ENCODE data around the gene DAZL. TPM values are rescaled to one million over a fixed set of nuclear protein-coding genes. Genes with fewer than 3 reads are reported as not detected.

Gene DAZL
- total and polyA plus RNA-seq, 9 of the 15 experiments (the other 6 are each of a cell fraction or from before 2014, with no cell fraction given) = not detected

DNA sequence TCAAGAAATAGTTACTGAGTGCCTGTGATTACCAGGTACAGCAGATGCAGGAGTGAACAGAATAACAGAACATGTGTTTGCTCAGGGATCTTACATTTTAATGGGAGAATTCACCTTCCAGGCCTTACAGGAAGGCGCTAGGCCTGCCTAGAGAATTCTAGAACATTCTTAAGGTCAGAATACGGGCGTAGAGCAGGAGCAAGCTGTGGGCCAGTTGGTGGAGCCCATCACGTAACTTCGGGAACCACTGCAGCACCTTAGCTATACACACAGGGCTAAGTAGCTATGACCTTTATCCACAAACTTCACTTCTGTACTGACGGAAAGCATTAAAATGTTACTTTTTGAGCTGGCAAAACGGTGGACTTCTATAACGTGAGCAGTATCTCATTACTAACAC, 743 bp upstream of the DAZL start:
- FAIRE-seq (no peak), ATAC-seq (no peak; the same call in 2 of the 3 replicates), DNase-seq (ENCODE audit: extremely low read depth in 1 of 4, low spot score in 3 of 4) (no peak)
- peaks cover 0 to 6% of the 10 kb centered on the region in 2 experiments; a peak in 1 of 5 replicates for H3K4me1 ChIP-seq (replicated peaks in 1 of 2; ENCODE audit: control insufficient read depth in 2 of 2, insufficient read depth in 2 of 2, low read length in 2 of 2)
- TF ChIP-seq KDM1A (IDR thresholded peaks at IDR 0.05) = no peak
- no peak for TF ChIP-seq SMARCC2 (IDR thresholded peaks at IDR 0.05; ENCODE audit: low read depth)
- TF ChIP-seq MTF1 (CRISPR knock-in tag; IDR thresholded peaks at IDR 0.05; ENCODE audit: borderline replicate concordance) = no peak
- TF ChIP-seq, protein P1, sequence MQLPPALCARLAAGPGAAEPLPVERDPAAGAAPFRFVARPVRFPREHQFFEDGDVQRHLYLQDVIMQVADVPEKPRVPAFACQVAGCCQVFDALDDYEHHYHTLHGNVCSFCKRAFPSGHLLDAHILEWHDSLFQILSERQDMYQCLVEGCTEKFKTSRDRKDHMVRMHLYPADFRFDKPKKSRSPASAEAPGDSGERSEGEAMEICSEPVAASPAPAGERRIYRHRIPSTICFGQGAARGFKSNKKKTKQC (CRISPR knock-in tag; IDR thresholded peaks at IDR 0.05) = no peak
- no peak for TF ChIP-seq POLR3A (IDR thresholded peaks at IDR 0.05; ENCODE audit: borderline replicate concordance, extremely low read depth, insufficient read depth, insufficient read length)
- TF ChIP-seq ETV5 (CRISPR knock-in tag; IDR thresholded peaks at IDR 0.05; ENCODE audit: low read depth) = no peak
- TF ChIP-seq SMAD2 (IDR thresholded peaks at IDR 0.05; ENCODE audit: low read depth, low read length) = no peak
- no peak for TF ChIP-seq CHD2 (IDR thresholded peaks at IDR 0.05; ENCODE audit: low read depth, low read length)
- no peak for TF ChIP-seq PTBP1 (IDR thresholded peaks at IDR 0.05; ENCODE audit: low read depth, low read length)
- TF ChIP-seq HDAC3 (IDR thresholded peaks at IDR 0.05; ENCODE audit: borderline replicate concordance, partially characterized antibody) = no peak
- no peak for TF ChIP-seq ZBTB7A (IDR thresholded peaks at IDR 0.05; ENCODE audit: borderline replicate concordance, control insufficient read depth, low read depth, low read length)
- no peak for TF ChIP-seq LARP7 (IDR thresholded peaks at IDR 0.05)
- H3K9ac ChIP-seq (ENCODE audit: insufficient read depth in 1 of 2, low read depth in 2 of 2, low read length in 2 of 2) = no peak overlapping the region
- no peaks in the 10 kb centered on the region for H3K27me3 ChIP-seq (ENCODE audit: control insufficient read depth in 2 of 2, insufficient read depth in 2 of 2, low read length in 2 of 2)
- intact Hi-C loops (cut with micrococcal nuclease) = no loop called here
- 3% methylated on average over 8 of the region's 8 CpGs for WGBS (ENCODE audit: insufficient coverage, low coverage, missing lambda C conversion rate)
- ChIA-PET POLR2A (interaction anchor here (0.8 kb wide), 1 partner anchor 8 kb away, joined by 3 read pairs; no protein-coding TSS in a partner anchor), CTCF (ENCODE audit: low intra/inter-chr PET ratio) (interaction anchor here (0.6 kb wide), 1 partner anchor 27 kb away, joined by 4 read pairs; no protein-coding TSS in a partner anchor)
- H3K4me3 ChIP-seq = no peak overlapping the region
- in situ Hi-C loops (cut with MboI) = loop anchor here (10.0 kb wide), 2 partner anchors 629 to 799 kb away; no protein-coding TSS in a partner anchor
- BruUV-seq (replicated peaks) = no TSS peak
- no peaks in the 10 kb centered on the region for H4K20me1 ChIP-seq (replicated peaks; ENCODE audit: control insufficient read depth, insufficient read depth, low read length)
- no peak overlapping the region for H3K4me2 ChIP-seq (ENCODE audit: insufficient read depth, low read length)
- no peaks in the 10 kb centered on the region for H3K9me1 ChIP-seq (ENCODE audit: control insufficient read depth, insufficient read depth, low read length)
- no peak overlapping the region for H2AFZ ChIP-seq (ENCODE audit: low read depth, low read length)
- H3K9me3 ChIP-seq (replicated peaks; ENCODE audit: control insufficient read depth, insufficient read depth, low read depth, low read length) = no peaks in the 10 kb centered on the region
- no peaks in the 10 kb centered on the region for H3K79me2 ChIP-seq (ENCODE audit: control insufficient read depth, insufficient read depth, low read length)
- no peaks in the 10 kb centered on the region for H3K36me3 ChIP-seq (ENCODE audit: control insufficient read depth, insufficient read depth, low read length)
- H3K27ac ChIP-seq (ENCODE audit: extremely low read depth, low read depth, low read length) = no peak overlapping the region
